Posterior vena cava (tissue), 2 donors: ENCODE data around the gene ATP2A2. TPM values are rescaled to one million over a fixed set of nuclear protein-coding genes. Genes with fewer than 3 reads are reported as not detected.
"Not testable (repeated sequence)": the region's sequence is repeated elsewhere in the genome, so short reads cannot be mapped to it uniquely, and the experiment has no call there.

Experiments used
- DNase-seq: peaks from one replicate; pipeline ENCODE4 v3.0.0-alpha.2; 2020; ENCODE audit warnings: low spot score
- intact Hi-C, 2 donors: fragments of 100-400 bp; cut with DNase I; formaldehyde crosslinking; loops; one replicate each; pipeline versions ENCODE4 v1.14.1 to v1.14.2; 2022 to 2023
- total RNA-seq, 2 donors: library from RNA; stranded (reverse); fragmentation: NEBNext Ultra II Directional; extraction: Animal tissue kit (Norgen Biotek cat#: 25700); gene quantifications; one replicate each; pipeline ENCODE4 v1.2.1, GENCODE V29; 2021
- donor health status: DM: yes; HTN: yes; CAD: no.
- donor health status: DM: yes; HTN: yes; CAD: no.

Gene ATP2A2
- total RNA-seq, 2 donors from 2014 or later: 222 to 263 TPM

DNA sequence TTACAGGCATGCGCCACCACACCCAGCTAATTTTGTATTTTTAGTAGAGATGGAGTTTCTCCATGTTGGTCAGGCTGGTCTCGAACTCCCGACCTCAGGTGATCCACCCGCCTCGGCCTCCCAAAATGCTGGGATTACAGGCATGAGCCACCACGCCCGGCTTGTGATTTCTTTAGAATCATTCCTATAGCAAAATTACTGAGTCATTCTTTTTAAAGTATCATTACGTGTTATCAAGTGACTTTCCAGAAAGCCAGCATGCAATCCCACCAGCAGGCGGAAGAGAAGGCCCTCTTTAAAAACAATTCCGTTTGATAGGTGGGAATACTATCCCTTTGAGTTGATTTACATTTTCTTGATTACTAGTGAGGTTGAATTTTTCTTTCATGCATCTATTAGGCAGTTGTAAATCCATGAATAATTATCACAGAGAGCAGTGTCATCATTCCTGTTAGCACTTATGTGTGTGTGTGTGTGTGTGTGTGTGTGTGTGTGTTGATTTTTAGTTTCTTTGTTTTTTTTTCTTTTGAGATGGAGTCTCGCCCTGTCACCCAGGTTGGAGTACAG, 25.1 kb upstream of the ATP2A2 start:
- intact Hi-C loops: not testable (repeated sequence)

DNA sequence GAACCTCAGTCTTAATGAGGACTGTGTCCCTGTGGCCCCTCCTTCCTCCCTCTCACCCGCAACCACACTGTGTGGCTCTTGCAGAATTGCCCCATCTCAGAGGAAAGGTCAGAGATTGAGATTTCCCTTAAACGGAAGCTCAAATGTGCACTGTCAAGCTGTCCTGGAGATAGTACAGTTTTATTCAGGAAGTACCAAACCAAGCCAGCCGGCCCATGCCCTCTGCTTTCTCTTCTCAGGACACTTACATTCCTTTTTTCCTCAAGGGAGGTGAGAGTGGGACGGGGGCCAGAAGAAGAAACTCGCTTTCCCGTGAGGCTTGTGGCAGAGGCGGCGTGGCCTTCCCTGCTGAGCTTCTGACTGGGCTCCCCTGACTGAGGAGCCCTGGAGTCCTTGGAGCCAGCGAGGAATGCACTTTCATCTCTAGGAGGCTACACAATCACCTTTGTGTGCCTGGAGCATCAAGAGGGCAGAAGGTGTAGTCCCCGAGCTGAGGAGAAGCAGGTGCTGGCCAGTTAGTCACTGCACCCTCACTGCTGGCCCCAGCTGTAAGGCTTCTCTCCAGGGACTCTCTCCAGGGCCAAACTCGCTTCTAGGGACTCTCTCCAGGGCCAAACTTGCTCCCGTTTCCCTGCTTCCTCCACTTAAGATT, 24.1 kb upstream of the ATP2A2 start:
- intact Hi-C loops: no loop called here
- no peak for DNase-seq

More for the DNA sequence above, 25.1 kb upstream of the ATP2A2 start:
- DNase-seq: not testable (repeated sequence)

- intact Hi-C loops: no loop called here
- DNase-seq: no peak
Observed at GRCh38 chr12:110258466-110258865, 22.6 kb upstream of the ATP2A2 start.

- intact Hi-C loops: no loop called here
- no peak for DNase-seq
Observed at GRCh38 chr12:110262442-110263388, 18.3 kb upstream of the ATP2A2 start.

DNA sequence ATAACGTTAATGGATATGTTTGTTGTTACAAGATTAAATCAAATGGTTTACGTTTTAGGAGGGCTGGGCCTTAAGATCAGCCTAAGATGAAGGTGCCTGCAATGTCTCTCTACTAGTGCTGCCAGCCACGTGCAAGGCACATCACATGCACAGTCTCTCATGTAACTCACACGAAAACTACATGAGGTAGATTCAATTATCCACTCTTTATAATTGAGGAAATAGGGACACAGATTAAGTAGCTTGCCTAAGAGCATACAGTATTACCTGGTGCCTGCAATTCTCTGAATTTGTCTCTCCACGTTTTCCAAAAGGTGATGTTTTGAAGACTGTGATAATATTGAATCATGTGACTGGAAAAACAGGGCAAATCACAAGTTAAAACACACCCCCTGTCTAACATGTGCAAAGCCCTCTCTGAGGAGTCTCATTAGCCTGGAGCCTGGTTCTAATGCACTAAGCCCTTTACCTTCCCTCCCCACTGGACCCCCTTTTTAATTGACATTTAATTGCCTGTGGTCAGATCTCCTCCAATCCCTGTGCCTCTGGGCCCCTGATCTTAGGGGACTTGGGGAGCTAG, 14.6 kb upstream of the ATP2A2 start:
- intact Hi-C loops: no loop called here

DNA sequence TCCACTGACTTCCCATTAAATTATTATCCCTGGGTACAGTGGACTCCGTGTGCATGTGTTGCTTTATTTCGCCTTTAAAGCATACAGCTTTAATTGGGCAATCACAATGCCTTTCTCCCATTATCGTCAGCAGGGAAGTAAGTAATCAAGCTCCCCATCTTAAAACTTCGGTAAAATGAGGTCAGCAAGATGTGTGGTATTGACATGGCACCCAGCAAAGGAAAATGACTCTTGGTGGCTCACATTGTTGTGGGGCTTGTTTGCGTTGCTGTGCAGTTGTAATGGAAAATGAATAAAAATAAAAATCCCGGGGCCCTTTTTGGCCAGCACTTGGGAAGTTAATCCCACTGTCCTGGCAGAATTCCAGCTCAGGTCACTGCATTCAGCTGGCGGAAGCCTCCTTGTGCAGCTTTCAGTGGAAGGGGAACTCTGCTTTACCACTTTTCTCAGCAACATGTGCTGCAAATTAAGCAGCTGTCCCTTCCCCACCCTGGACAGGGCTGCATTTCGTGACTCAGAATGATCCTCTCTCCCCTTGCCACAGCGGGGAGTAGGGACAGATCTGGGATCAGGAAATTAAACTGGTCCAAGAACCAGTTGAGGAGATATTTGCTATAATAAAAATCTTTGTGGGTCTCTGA, 13.9 kb upstream of the ATP2A2 start:
- no peak for DNase-seq
- intact Hi-C loops: no loop called here

More for the DNA sequence above, 14.6 kb upstream of the ATP2A2 start:
- no peak for DNase-seq

DNA sequence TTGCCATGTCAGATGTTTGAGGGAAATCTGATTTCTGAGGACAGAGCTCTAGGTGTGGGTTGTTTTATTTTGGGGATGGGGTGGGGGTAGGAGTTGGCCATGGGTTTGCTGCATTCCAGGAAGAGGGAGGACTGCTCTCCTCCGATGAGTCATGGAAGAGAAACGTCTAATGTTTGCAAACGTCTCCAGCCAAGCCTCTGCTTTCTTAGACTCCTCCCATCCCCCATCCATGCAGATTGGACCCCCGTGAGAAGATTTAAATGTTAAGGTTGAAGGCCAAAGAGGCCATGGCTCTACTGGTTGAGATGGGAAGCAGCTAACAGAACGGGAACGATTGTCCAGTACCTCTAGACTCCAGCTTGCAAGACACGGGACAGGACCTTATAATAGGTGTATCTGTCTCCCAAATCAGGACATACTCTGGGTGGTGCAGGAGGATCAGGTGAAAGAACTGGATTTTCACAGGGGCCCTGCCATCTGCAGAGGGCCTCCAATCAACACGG, 11.4 kb upstream of the ATP2A2 start:
- intact Hi-C loops: no loop called here
- DNase-seq: no peak

DNA sequence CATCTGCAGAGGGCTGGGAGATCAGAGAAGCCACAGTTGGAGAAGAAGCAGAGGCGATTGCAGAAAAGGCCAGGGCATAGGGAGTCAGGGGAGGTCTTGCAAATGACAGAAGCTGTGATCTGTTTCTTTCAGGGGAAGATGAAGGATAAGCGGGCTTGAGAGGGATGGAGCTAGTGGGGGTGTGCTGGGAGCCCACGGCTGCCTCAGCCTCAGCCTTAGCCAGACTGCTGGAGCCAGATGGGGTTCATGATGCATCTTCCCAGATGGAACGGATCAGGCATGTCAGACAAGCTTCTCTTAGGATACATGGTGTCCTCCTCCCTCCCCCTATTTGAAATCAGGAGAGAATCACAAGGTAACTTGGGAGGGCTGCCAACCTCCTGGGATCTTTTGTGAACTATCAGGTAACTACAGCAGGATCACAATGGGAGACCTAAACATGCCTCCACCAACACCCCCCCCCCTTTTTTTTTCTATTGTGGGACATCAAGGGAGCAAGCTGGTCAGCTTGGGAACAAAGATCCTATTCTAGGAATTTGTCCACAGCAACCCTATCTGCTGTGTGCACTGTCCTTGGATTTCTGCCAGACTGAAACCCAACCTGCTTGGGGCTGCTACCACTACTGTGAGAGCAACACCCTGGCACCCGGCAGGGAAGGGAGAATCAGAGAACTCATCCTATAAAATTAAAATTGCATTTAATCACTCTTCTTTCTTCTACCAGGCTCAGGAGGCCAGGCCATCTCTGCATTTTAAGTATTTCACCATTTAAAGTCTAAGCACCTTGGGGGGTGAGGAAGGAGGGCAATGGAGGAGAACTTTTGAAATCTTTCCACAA, 10.7 kb upstream of the ATP2A2 start:
- no peak for DNase-seq
- intact Hi-C loops: no loop called here

GRCh38 chr12:110271015-110271414, 10.0 kb upstream of the ATP2A2 start:
- intact Hi-C loops: no loop called here

DNA sequence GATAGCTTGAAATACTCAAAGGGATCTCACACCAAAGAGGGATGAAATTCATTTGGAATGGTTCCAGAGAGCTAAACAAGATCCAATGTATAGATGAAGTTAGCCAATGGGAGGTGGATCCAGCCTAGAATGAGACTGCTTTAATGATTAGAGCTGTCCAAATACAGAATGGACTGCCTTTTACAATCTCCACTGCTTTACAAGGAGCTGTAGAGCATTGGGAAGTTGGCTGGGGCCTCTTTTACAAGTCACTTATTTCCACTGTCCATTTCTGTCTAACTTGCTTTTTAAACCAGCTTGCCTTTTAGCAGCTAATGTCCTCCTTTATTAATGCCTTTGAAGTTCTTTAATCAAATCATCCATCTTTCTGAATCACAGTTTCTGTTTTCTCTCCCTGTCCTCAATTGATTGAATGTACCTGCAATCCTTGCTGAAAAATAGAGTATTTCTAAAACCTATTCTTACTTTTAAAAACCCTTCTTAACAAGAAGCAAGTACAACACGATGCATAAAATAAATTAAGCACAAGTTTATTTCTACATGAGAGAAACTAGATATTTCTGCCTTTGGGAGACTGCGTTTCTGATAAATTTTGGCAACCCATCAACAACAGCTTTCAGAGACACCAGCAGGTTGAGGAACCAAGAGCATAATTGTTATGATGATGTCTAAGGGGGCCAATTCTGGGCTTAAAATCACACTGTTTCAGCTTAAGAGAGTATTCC, 3.4 kb upstream of the ATP2A2 start:
- DNase-seq: no peak
- intact Hi-C loops: no loop called here

More at GRCh38 chr12:110271015-110271414, 10.0 kb upstream of the ATP2A2 start:
- DNase-seq: no peak

DNA sequence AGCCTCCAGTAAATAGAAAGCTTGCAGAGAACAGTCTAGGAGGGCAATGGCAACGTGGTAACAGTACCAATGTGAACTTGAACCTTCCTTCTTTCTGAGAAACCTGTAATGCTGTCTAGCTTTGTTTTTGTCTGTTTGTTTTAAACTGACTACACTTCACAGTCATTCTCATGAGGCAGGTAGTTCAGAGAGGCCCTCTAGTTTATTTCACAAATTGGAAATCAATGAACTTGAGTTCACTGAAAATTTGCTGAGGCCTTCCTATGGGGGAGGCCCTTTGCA, 2.9 kb upstream of the ATP2A2 start:
- intact Hi-C loops: no loop called here

DNA sequence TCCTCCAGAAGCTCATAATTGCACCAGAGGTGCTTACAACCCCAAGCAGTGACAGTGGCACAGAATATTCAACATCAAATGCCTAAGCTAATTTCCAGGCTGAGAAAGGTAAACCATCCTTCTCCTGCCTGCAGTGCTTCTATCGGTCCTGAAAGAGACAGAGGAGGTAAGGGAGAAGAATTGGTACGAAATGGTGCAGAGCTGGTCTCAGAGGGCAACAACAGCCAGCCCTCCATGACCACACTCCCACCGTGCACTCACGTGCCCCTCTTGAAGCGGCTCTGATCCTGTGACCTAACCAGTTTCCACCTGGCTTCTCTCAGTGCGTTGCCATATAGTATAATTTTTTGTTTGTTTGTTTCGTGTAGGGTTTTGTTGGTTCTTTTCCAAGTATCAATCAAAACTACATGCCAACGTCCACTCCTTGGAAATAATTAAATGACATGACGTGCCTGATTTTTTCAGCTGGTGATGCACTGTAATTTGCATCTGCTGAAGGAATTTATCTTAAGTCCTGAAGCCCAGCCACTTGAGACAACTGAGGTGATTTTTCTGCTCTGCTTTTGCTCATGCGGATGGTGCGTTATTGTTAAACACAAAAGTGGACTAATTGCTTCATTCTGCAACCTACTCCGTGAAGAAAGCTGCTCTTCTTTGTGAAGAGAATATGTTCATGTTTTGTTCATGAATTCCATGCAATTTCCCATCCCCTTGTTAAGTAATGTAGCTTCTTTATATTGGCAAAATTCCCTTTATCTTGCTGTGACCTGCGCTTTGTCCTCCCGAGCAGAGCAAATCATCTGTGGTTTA, 1.3 kb upstream of the ATP2A2 start:
- intact Hi-C loops: loop anchor here in 1 of 2 donors (10.0 kb wide), 1 partner anchor 175 kb away; no protein-coding TSS in a partner anchor
- DNase-seq: no peak

More for the DNA sequence above, 2.9 kb upstream of the ATP2A2 start:
- no peak for DNase-seq

DNA sequence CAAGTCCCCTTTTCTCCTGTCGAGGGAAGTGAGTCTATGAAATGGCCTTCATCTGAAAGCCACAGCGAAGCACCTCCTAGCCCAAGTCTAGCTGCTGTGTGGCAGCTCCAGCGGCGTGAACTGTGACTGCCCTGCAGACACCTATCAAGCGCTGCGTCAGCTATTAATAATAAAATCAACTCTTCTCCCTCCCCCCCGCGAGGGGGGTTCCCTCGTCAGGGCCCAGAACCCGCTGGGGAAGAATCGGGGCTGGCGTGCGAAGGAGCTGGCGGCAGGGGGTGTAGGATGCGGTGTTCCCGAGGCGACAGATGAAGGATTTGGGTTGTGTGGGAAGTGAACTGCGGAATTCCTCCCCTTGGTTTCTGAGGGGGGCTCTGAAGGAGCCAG, 662 bp upstream of the ATP2A2 start:
- DNase-seq: peak; percentile 86

GRCh38 chr12:110281549-110282299, 677 bp downstream of the ATP2A2 start:
- intact Hi-C loops: loop anchor here in 1 of 2 donors (10.0 kb wide), 1 partner anchor 177 kb away; no protein-coding TSS in a partner anchor
- peak; percentile 87 for DNase-seq

More for the DNA sequence above, 662 bp upstream of the ATP2A2 start:
- intact Hi-C loops: loop anchor here in 1 of 2 donors (10.0 kb wide), 1 partner anchor 176 kb away; no protein-coding TSS in a partner anchor

DNA sequence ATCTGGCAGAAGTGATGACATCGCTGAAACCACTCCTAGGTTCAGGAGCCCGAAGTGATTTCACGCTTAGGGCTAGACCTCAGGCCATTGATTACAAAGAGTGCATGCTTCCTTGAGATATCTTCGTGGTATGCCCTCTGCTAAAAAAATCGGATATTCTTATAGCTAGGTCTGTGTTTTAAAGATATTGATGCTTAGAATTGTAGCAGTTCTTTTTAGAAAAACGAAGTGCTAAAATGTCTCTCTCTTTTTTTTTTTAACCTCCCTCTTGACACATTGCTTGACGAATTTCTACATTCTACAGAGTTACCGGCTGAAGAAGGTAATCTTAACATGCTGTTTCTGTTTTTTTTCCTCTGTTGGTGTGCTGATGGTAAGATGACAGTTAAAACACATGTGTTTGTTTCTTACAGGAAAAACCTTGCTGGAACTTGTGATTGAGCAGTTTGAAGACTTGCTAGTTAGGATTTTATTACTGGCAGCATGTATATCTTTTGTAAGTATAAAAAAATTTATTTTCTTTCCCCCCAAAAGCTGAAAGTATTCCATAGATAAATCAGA, 1.3 kb downstream of the ATP2A2 start:
- intact Hi-C loops: loop anchor here in 1 of 2 donors (10.0 kb wide), 1 partner anchor 178 kb away; no protein-coding TSS in a partner anchor
- DNase-seq: no peak
